Neural crest cell (in vitro differentiated cells): ENCODE results near the gene MPZL3. TPM values are rescaled to one million over a fixed set of nuclear protein-coding genes. Genes with fewer than 3 reads are reported as not detected.

ENCODE experiments used
- DNase-seq: peaks from one replicate; pipeline ENCODE4 v3.0.0; 2021; ENCODE audit warnings: low read depth, mixed read lengths, low spot score
- H3K27ac Mint-ChIP-seq: one replicate; pipeline ENCODE4 v1.8.0; 2021; ENCODE audit warnings: mild to moderate bottlenecking, mixed read lengths; ENCODE audit not compliant: unreplicated experiment
- H3K27me3 Mint-ChIP-seq: 2 replicates; pipeline ENCODE4 v1.8.0; 2021; ENCODE audit warnings: low read depth, mild to moderate bottlenecking, mixed read lengths
- H3K36me3 Mint-ChIP-seq: 2 replicates; pipeline ENCODE4 v1.8.0; 2021; ENCODE audit warnings: low read depth, mild to moderate bottlenecking, mixed read lengths
- H3K4me1 Mint-ChIP-seq: 2 replicates; pipeline ENCODE4 v1.8.0; 2021; ENCODE audit warnings: mixed read lengths
- H3K4me3 Mint-ChIP-seq: one replicate; pipeline ENCODE4 v1.8.0; 2021; ENCODE audit warnings: mild to moderate bottlenecking, mixed read lengths
- H3K9me3 Mint-ChIP-seq: 2 replicates; pipeline ENCODE4 v1.8.0; 2021; ENCODE audit warnings: mixed read lengths
- CTCF ChIP-seq: fragments of 200-600 bp; sonication (generic); conservative IDR thresholded peaks from 2 replicates; pipeline ENCODE4 v1.5.0; 2021; ENCODE audit warnings: antibody characterized with exemption, mild to moderate bottlenecking
- total RNA-seq: library from RNA; stranded (reverse); gene quantifications from 2 replicates; pipeline ENCODE4 v1.2.1, GENCODE V29; 2021

MPZL3 gene
- total RNA-seq, 1 donor from 2014 or later, result 0.35 TPM

GRCh38 chr11:118238421-118238820, 13.7 kb downstream of the MPZL3 start:
- Mint-ChIP-seq H3K27ac (no peak overlapping the region), H3K9me3 (no peaks in the 10 kb centered on the region), H3K4me1 (peaks cover 9% of the 10 kb centered on the region)

GRCh38 chr11:118236170-118236569, 16.0 kb downstream of the MPZL3 start:
- H3K4me1 Mint-ChIP-seq, result peaks cover 9% of the 10 kb centered on the region
- peaks cover 49% of the 10 kb centered on the region for H3K27me3 Mint-ChIP-seq
- no peak overlapping the region for H3K4me3 Mint-ChIP-seq
- no peak overlapping the region for H3K27ac Mint-ChIP-seq
- no peak for DNase-seq
- TF ChIP-seq CTCF, result no peak
- H3K9me3 Mint-ChIP-seq, result no peaks in the 10 kb centered on the region
- H3K36me3 Mint-ChIP-seq, result no peaks in the 10 kb centered on the region

More at GRCh38 chr11:118238421-118238820, 13.7 kb downstream of the MPZL3 start:
- Mint-ChIP-seq H3K27me3 (peaks cover 59% of the 10 kb centered on the region), H3K36me3 (no peaks in the 10 kb centered on the region), H3K4me3 (no peak overlapping the region)
- DNase-seq, result no peak
- TF ChIP-seq CTCF, result no peak

- H3K27me3 Mint-ChIP-seq, result peaks cover 40% of the 10 kb centered on the region
- H3K4me1 Mint-ChIP-seq, result peaks cover 9% of the 10 kb centered on the region
- H3K36me3 Mint-ChIP-seq, result no peaks in the 10 kb centered on the region
- H3K9me3 Mint-ChIP-seq, result no peaks in the 10 kb centered on the region
- no peak for DNase-seq
- H3K27ac Mint-ChIP-seq, result no peak overlapping the region
- TF ChIP-seq CTCF, result no peak
- H3K4me3 Mint-ChIP-seq, result no peak overlapping the region
These were observed 17.3 kb downstream of the MPZL3 start for GRCh38 chr11:118234833-118235232.

GRCh38 chr11:118233850-118234249, 18.3 kb downstream of the MPZL3 start:
- Mint-ChIP-seq H3K4me1 (peaks cover 6% of the 10 kb centered on the region), H3K27me3 (peaks cover 39% of the 10 kb centered on the region), H3K4me3 (no peak overlapping the region), H3K9me3 (no peaks in the 10 kb centered on the region), H3K36me3 (no peaks in the 10 kb centered on the region), H3K27ac (no peak overlapping the region)
- no peak for DNase-seq
- no peak for TF ChIP-seq CTCF

GRCh38 chr11:118233377-118233776, 18.8 kb downstream of the MPZL3 start:
- Mint-ChIP-seq H3K27ac (no peak overlapping the region), H3K9me3 (no peaks in the 10 kb centered on the region), H3K4me3 (no peak overlapping the region), H3K36me3 (no peaks in the 10 kb centered on the region), H3K4me1 (peaks cover 1% of the 10 kb centered on the region), H3K27me3 (peaks cover 39% of the 10 kb centered on the region)
- DNase-seq, result no peak
- no peak for TF ChIP-seq CTCF

GRCh38 chr11:118232659-118233058, 19.5 kb downstream of the MPZL3 start:
- Mint-ChIP-seq H3K4me3 (no peak overlapping the region), H3K27me3 (peaks cover 44% of the 10 kb centered on the region)

More at GRCh38 chr11:118232659-118233058, 19.5 kb downstream of the MPZL3 start:
- no peak overlapping the region for H3K27ac Mint-ChIP-seq
- no peaks in the 10 kb centered on the region for H3K36me3 Mint-ChIP-seq
- H3K4me1 Mint-ChIP-seq, result no peaks in the 10 kb centered on the region
- no peak for TF ChIP-seq CTCF
- H3K9me3 Mint-ChIP-seq, result no peaks in the 10 kb centered on the region
- no peak for DNase-seq
